NOMO-1 treated with dmso at 0.1 percent for 144 hours (cell line): Measurements from ENCODE around the gene BUD31.
"Not testable (repeated sequence)": the region's sequence is repeated elsewhere in the genome, so short reads cannot be mapped to it uniquely, and the experiment has no call there.

Source experiments
- DNase-seq: peaks from one replicate; lab custom pipeline; 2025; ENCODE audit not compliant: unreplicated experiment; lab: John Stamatoyannopoulos, UW

Gene BUD31

DNA sequence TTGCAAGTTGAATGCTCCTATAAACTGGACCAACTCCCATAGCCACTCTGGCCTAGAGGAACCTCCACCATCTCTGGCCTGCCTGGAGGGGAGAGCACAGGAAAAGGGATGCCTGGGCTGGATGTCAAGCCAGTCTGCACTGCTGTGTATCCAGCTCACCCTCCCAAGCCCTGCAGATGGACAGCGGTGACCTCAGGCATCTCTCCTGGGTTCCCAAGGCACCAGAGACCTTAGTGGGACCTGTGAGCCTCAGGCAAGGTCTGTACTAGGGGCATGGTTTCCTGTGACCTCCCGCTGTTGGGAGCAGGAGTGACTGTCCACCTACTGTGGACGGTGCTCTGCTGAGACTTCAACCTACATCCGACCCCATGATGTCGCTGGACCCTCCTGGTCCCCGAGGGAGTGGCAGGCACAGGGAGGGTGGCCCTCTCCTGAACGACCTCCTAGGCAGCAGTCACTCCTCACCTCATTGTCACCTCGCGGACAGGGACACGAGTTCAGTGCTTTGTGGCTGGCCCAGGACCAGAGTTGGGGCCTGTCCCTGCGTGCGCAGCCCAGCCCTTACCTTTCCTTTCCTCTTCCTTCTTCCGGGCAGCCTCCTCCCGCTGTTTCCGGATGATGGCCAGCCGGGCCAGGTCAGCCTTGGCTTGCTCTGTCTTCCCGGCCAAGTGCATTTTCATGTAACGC is 11.3 kb upstream of the BUD31 start:
- DNase-seq: no peak

DNA sequence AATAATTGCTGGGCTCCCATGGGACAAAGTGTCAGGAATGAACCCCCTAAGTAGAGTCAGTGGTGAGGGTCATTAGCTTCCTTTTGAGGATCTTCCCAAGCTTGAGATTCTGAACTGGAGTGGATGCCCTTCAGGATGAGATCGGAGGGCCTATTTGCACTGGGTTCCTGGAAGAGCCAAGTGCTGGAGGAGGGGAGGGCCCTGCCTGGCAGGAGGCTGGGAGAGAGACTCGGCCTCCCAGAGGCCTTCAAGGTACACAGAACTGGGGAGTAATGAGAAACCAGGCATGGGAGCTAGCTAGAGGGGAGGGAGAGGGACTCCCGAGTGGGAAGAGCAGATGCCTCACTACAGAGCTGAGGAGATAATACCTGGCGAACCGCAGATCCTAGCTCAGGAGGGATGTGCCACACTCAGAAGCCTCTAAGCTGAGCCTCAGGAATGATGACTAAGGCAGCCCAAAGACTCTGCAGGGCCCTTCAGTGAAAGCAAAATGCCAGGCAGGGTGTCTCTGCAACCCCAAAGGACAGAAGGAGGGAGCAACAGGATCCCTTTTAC is 9.8 kb upstream of the BUD31 start:
- DNase-seq: no peak

DNA sequence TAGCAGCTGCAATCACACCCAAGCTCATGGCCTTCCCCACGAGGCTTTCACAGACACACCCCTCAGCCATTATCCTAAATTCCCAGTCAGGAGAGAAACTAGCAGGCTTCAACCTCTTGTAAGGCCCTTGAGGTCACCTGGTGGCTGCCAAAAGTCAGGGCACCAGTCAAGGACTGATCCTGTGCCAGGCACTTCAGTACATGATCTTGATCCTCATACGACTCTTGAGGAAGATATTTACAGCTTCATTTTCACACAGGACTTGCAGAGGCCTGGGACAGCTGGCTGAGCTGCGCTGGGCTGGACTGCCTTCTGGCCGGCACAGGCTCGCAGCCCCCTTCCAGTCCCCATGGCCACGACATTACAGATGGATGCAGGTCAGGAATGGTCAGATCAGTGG is 9.2 kb upstream of the BUD31 start:
- no peak for DNase-seq

DNA sequence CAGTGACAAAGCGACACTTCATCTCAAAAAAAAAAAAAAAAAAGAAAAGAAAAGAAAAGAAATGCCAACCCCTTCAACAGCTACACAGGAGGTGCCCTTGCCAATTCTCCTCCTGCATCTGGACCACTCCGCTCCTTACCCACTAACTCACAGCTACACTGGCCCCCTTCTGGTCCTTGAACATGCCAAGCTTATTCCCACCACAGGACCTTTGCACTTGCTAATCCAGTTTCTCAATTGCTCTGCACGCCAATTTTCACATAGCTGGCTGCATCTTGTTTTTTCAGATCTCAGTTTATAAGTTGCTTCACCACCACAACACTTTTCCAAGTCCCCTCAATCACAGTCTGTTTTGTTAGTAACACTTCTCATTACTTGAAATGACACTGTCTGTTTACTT is 5.9 kb upstream of the BUD31 start:
- DNase-seq: no peak

DNA sequence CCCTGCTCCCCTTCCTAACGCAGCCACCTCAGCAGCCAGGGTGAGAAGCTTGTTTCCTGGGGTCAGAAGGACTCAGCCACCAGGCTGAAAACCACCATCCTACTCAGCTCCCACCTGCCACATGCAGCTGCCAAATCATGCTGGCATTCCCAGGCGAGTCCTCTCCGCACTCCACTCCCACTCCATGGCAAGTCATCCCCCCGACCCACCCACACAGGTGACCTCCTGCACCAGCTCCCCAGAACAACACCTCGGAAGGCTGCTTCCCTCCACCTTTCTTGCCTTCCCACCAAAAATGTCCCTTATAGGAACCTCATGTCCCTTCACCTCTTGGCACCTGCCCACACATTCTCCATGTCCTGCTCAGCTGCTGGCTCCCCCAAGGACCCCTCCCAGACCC is 5.0 kb upstream of the BUD31 start:
- DNase-seq: no peak

DNA sequence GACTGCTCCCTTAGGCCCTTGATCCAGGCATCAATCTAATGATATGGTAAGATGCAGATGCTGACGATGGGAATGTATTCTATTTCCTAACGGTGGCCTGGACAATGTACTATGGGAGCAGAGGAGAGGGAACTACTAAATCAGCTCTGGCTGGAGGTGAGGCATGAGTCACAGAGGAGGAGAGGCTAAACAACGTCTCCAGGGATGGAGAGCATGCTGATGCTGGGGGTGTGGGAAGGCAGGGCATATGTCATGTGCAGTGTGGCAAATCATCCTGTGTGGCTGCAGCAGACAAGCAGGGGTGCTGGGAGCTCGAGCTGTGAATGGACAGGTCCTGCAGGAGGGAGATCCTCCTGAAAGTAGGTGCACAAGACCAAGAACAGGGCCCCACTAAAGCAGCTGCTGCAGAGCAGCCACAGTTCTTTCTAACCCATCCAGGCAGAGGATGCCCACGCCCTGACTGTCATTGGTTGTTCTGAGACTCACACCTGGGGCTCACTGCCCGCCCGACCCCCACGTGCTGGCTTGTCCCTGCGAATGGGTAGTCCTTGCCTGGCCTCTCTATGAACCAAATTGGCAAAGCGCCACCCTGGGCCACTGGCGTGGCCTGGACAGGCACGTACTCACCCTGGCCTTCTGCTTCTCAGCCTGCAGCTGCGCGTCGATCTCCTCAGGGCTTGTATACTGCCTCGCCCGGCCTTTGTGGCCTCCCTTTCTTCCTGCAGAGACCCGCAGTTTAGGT is 4.4 kb upstream of the BUD31 start:
- DNase-seq: no peak

DNA sequence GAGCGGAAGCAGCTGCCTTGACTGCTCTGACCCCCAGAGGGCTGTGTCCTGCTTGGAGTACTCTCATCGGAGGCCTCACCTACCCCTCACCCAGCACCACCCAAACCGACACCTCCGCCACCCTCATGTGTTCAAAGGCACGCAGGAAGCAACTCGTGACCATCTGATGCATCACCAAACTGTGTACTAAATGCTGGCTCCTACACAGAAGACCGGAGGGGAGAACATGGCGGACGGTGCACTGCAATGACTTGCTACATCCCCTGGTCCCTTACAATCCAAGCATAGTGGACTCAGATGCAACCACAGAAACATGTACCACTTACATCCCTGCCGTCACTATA is 3.8 kb upstream of the BUD31 start:
- DNase-seq: no peak

DNA sequence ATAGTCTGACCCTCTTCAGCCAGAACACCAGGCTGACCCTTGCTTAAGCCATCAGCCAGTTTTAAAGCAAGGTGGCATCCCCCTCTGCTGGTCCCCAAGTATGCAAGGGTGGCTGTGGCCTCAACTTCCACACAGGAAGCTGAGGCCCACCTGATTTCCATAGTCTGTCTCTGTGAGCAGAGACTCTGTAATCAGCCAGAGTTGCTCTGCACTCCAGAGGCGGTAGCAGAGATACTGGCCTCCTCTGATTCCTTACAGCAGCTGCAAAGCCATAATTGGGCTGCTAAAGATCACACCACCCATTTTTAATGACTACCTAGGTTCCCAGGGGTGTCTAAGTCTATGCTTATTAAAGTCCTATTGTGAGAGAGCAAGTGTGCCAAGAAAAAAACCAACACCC is 2.2 kb upstream of the BUD31 start:
- no peak for DNase-seq

DNA sequence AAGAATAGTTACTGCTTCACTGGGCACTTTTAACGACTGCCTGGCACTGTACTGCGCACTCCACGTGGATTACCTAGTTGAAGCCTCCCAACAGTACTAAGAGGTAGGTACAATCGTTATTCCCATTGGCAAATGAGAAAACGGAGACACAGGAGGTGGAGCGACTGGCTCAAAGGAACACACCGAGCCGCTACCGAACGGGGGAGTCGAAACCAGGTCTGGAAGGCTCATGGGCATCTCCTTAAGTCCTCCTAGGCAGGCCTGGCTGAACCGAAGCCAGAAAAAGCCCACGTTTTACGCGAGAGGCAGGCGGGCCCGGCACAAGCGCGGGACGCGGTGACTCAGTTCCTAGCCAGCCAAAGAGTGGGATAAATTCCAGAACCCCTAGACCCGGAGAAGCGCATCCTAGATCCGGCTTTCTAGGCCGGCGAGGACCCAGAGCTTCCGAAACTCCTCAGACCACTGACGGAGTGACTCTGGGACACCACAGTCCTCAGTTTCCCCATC is 844 bp upstream of the BUD31 start:
- no peak for DNase-seq

DNA sequence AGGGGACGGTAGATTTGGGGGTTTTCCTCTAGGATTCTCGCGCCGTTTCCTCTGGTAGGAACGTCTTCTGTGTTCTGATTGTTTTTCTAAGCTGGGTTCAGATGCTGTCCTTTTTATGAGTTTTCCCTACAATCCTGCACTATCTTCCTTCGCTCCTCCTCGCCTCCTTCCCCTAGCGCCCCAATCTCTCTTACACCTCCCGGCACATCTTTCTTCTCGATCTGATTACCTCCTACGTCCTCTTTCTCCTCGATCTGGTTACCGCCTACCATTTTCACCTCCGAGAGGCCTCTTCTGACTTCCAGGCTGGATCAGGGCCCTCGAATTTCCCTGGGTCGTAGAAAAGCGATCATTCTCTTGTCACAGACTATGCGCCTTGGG is 413 bp downstream of the BUD31 start:
- peak; percentile 60 for DNase-seq

DNA sequence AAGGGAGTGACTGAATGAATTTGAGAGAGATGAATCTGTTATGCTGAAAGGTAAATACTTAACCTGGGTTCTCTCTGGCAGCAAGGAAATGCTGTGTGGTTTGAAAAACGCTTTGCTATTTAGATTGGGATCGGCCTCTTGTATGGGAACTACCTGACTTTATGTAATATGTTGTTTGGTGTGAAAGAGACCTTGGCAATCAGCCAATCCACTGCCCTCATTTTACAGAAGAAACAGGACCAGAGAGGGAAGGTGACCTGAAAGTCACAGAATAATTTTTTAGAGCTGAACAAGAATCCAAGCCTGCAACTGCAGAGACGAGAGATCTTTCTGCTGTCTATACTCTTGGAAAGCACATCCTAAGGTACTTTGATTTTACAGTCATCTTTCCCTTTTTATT is 1.0 kb downstream of the BUD31 start:
- DNase-seq: no peak

DNA sequence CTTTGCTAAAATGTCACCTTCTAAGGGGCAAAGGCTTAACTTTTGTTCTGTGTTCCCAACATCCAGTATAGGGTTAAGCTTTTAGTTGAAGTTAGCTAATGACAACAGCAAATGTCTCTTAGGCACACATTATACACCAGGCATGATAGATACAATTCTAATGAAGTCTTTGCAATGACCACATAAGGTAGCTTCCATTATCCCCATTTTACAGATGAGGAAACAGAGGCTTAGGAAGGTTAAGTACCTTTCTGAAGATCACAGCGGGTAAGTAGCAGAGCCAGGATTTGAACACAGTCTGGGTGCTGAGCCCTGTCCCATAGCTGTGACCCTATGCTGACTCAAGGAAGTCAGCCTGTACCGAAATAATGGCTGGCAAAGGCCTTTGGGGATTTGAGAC is 1.9 kb downstream of the BUD31 start:
- DNase-seq: no peak

DNA sequence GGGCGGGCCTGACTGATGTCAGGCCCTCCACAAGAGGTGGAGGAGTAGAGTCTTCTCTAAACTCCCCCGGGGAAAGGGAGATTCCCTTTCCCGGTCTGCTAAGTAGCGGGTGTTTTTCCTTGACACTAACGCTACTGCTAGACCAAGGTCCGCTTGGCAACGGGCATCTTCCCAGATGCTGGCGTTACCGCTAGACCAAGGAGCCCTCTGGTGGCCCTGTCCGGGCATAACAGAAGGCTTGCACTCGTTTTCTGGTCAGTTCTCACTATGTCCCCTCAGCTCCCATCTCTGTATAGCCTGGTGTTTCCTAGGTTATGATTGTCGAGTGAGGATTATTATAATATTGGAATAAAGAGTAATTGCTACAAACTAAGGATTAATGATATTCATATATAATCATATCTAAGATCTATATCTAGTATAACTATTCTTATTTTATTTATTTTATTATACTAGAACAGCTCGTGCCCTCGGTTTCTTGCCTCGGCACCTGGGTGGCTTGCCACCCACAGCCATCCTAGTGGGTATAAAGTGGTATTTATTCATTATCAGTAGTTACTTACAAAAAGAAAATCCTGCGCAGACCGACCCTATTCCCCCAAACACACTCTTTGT is 6.9 kb downstream of the BUD31 start:
- DNase-seq: not testable (repeated sequence)

DNA sequence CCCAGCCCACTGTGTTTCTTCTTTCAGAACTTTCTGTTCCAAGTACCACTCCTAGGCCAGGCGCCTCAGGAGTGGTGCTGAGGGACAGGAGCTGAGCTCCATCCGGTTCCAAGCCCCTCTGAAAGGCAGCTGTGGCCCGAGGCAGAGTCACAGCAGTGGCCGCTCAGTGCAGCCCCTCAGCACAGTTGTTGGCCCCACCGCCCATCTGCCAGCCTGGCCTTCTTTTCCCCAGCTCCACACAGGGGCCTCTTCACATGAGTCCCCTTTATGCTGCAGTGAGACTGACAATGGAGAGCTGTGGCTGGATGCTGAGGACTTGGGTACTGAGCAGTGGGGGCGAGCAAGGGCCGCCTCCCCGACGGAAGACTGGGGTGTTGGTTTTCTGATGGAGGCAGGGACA is 9.5 kb downstream of the BUD31 start:
- no peak for DNase-seq

DNA sequence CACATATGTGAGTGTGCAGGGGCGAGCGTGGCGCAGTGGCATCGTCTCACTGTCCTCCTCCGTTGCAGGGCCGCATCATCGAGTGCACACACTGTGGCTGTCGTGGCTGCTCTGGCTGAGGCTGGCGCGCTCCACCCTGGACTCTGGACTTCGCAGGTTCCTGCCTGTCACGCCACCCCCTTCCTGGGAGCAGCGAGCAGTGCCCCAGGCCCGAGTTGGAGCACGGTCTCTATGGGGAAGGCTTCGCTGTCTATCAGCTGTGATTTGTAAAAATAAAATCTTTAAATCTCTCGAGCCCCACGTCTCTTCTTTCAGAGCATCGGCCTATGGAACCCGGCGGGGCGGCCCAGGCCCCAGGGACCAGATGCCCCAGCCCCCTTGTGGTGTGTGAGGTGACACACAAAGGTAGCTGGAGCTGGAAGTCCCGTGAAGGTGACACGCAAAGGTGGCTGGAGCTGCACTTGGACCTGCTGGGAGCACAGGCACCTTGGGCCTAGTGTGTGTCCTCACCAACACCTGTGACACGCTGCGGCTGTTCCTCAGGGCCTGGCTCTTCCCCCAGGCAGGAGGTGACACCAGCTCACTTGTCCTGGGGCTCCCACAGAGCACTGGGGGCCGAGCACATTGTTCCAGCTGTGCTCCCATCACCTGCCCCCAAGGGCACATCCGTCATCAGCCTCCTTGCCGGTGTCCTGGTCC is 10.7 kb downstream of the BUD31 start:
- no peak for DNase-seq

DNA sequence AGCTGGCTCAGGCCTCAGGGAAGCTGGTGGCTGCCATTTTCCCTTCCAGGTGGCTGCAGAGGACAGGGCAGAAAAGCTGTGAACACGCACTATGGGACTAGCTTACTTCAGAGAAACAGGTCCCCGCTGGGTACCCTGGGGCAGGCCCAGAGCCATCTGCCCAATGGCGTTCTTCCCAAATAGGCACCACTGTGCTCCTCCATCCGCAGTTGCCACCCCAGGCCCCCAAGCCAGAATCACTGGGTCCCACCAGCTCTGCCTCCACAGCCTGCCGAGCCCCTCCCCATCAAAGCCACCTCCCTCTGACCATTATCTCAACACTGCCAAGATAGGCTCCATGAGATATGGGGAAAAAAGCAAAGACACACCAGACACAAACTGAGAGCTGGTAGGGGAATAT is 11.4 kb downstream of the BUD31 start:
- DNase-seq: no peak

DNA sequence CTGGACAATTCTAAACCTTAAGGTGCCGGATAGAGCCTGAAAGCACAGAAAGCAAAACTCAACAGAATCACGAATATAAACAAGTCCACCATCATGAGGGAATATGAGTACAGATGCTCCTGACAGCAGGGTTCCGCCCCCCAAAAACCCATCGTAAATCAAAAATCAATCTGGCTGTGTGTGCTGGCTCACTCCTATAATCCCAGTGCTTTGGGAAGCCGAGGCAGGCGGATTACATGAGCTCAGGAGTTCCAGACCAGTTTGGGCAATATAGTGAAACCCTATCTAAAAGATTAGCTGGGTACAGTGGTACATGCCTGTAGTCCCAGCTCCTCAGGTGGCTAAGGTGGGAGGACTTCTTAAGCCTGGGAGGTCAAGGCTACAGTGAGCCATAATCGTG is 12.2 kb downstream of the BUD31 start:
- no peak for DNase-seq

DNA sequence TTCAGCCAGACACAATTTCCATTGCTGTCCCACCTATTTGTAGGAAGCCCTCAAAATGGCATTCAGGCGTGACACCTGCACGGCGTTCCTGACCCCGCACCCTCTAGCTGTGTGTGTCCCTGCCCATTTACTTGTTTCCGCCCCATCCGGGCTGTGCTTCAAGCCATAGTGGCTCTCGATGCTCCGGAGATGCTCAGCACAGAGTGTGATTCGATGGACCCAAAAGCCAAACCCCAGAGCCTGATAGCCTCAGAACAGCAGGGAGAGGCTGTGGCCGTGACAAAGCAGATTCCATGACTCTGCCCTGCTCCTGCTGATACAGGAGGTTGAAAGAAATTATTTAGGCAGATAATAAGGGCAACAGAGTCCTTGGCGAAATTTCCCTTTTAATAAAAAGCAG is 13.4 kb downstream of the BUD31 start:
- no peak for DNase-seq

DNA sequence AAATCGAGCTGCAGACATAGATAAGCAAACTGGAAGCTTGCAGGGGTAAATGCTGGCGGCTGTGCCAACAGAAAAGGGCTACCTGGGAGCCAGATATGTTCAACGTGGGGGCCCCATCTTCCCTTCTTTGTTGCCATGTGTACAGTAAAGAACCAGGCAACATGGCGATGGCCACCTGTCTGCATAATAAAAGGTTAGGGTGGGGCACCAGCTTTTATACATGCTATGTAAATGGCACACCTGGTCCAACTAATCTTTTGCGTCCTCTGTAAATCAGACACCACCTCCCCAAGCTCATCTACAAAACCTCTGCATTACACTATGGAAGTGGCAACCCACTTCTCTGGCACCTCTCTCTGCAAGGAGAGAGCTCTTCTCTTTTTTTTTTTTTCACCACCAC is 13.9 kb downstream of the BUD31 start:
- no peak for DNase-seq

DNA sequence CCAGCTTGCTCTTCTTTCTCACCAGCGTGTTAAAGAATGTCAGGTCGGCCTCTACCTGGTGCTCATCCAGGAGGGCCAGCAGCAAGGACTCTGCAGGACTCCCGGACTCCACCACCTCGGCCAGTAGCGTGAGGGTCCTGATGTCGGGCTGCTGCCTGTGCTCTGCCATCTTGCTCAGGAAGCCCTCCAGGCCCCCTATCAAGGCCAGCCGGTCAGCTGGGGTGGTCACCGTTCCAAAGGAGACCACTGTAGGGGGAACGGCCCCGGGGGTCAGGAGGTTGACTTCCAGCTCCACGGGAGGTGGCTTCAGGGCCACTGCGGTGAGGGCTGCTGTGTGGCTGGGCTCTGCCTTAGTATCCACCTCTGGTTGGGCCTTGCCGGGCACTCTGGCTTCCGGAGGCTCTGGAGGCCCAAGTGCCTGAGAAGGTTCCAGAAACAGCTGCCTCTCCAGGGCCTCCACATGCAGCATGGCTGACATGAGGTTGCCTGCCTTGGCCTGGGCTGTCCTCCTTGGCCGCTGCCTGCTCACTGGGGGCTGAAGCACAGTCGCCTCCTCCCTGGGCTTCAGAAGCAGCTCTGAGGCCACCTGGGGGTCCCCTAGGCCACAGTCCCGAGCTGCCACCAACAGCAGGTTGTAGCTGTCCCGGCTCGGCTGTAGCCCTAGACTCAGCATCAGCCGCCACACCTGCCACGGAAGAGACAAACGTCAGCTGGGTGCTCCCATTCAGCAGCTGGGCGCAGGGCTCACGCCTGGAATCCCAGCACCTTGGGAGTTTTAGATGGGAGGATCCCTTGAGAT is 16.4 kb downstream of the BUD31 start:
- no peak for DNase-seq
